ENCODE results near the gene C17orf78. TPM values are rescaled to one million over a fixed set of nuclear protein-coding genes. Genes with fewer than 3 reads are reported as not detected.
"Not testable (repeated sequence)": the region's sequence is repeated elsewhere in the genome, so short reads cannot be mapped to it uniquely, and the experiment has no call there.

The C17orf78 gene
- total and polyA plus RNA-seq, 2 of the 8 experiments (the other 6 are each of a cell fraction or from before 2014, with no cell fraction given), result not detected

GRCh38 chr17:37400505-37400904, 24.7 kb downstream of the C17orf78 start (continued):
- TF ChIP-seq RXRA (IDR thresholded peaks at IDR 0.05; ENCODE audit: insufficient read depth, low read depth, low read length), result no peak
- no peak for TF ChIP-seq CBX8 (IDR thresholded peaks at IDR 0.05; ENCODE audit: borderline replicate concordance, low read depth, low read length)
- TF ChIP-seq EZH2 (IDR thresholded peaks at IDR 0.05; ENCODE audit: low read depth, low read length, severe bottlenecking), result no peak
- TF ChIP-seq NRF1 (IDR thresholded peaks at IDR 0.05; ENCODE audit: low read depth, low read length), result no peak
- no peak for TF ChIP-seq POU5F1 (IDR thresholded peaks at IDR 0.05; ENCODE audit: low read depth, low read length)

GRCh38 chr17:37405522-37405921, 29.7 kb downstream of the C17orf78 start:
- not testable (repeated sequence) for H3K23ac ChIP-seq (ENCODE audit: insufficient read length); DNase-seq (ENCODE audit: low read depth in 1 of 2, low spot score in 2 of 2); H3K9ac ChIP-seq (replicated peaks in 1 of 4; ENCODE audit: extremely low read depth in 1 of 4, low read depth in 3 of 4, low read length in 3 of 4); H2BK12ac ChIP-seq (ENCODE audit: low read depth, low read length); H2BK5ac ChIP-seq (ENCODE audit: low read depth, low read length); H2BK120ac ChIP-seq (replicated peaks; ENCODE audit: low read depth, low read length); H2AFZ ChIP-seq (ENCODE audit: low read length); H3K9me3 ChIP-seq (ENCODE audit: insufficient read depth in 2 of 2, low read depth in 1 of 2, low read length in 1 of 2); H2AK5ac ChIP-seq (ENCODE audit: low read depth, low read length); FAIRE-seq; H3K23me2 ChIP-seq (ENCODE audit: low read depth, low read length); H3K79me1 ChIP-seq (ENCODE audit: low read depth, low read length); H3K4ac ChIP-seq (replicated peaks; ENCODE audit: insufficient read length, low read depth, low read length); H3K36me3 ChIP-seq (ENCODE audit: control insufficient read depth in 2 of 4, insufficient read depth in 4 of 4, low read length in 3 of 4); H4K91ac ChIP-seq (replicated peaks; ENCODE audit: insufficient read length, low read length); H3K14ac ChIP-seq (ENCODE audit: insufficient read length); H2BK20ac ChIP-seq (ENCODE audit: low read length); H3K18ac ChIP-seq (ENCODE audit: extremely low read depth, low read length); H4K20me1 ChIP-seq (replicated peaks in 1 of 2; ENCODE audit: control insufficient read depth in 1 of 2, insufficient read depth in 2 of 2, low read length in 2 of 2); H4K5ac ChIP-seq (ENCODE audit: insufficient read length, low read depth, low read length); H3K27me3 ChIP-seq (replicated peaks in 1 of 4; ENCODE audit: control insufficient read depth in 3 of 4, extremely low read depth in 1 of 4, insufficient read depth in 3 of 4, low read length in 3 of 4); H3K4me1 ChIP-seq (replicated peaks in 1 of 4; ENCODE audit: control insufficient read depth in 3 of 4, insufficient read depth in 4 of 4, low read length in 3 of 4); H3K56ac ChIP-seq (replicated peaks; ENCODE audit: insufficient read length, low read depth, low read length); H2BK15ac ChIP-seq (ENCODE audit: low read length); H4K8ac ChIP-seq (ENCODE audit: extremely low read depth, insufficient read depth, low read length); H3K27ac ChIP-seq (ENCODE audit: low read depth, low read length)
- CTCF ChIA-PET (ENCODE audit: partially characterized antibody), result interaction anchor here (0.6 to 1.5 kb wide), 3 partner anchors 32 to 417 kb away, joined by 3 to 9 read pairs (median 3); no protein-coding TSS in a partner anchor
- H3K4me2 ChIP-seq (ENCODE audit: insufficient read depth in 1 of 2, low read depth in 2 of 2, low read length in 2 of 2), result peak overlapping the region; percentile 82 to 96
- H3K4me3 ChIP-seq (ENCODE audit: extremely low read depth in 1 of 4, insufficient read depth in 2 of 4, low read depth in 3 of 4, low read length in 4 of 4), result peak overlapping the region; percentile 87 to 93 (median 91); a peak in 7 of 8 replicates
- 77% methylated on average over 14 of the region's 14 CpGs; no CpG with 5 or more reads in 1 of the 2 experiments for WGBS, 2 experiments (ENCODE audit: extremely low coverage in 1 of 2, insufficient coverage in 1 of 2, insufficient read length in 1 of 2, insufficient replicate concordance in 2 of 2, low coverage in 1 of 2, low lambda C conversion rate in 2 of 2, missing lambda C conversion rate in 1 of 2)
- peaks cover 0 to 12% of the 10 kb centered on the region in 2 experiments; a peak in 1 of 4 replicates for H3K79me2 ChIP-seq (ENCODE audit: control insufficient read depth in 1 of 2, insufficient read depth in 2 of 2, low read length in 2 of 2)
- POLR2A ChIA-PET (ENCODE audit: partially characterized antibody), result interaction anchor here (0.6 kb wide), 1 partner anchor 54 kb away, joined by 4 read pairs; no protein-coding TSS in a partner anchor

All from H1 (cell line).